DMS53 (cell line): ENCODE results near the gene MYOC.
"Not testable (repeated sequence)": the region's sequence is repeated elsewhere in the genome, so short reads cannot be mapped to it uniquely, and the experiment has no call there.

Source experiments
- DNase-seq: peaks from one replicate; lab custom pipeline; 2025; lab: John Stamatoyannopoulos, UW

MYOC gene

DNA sequence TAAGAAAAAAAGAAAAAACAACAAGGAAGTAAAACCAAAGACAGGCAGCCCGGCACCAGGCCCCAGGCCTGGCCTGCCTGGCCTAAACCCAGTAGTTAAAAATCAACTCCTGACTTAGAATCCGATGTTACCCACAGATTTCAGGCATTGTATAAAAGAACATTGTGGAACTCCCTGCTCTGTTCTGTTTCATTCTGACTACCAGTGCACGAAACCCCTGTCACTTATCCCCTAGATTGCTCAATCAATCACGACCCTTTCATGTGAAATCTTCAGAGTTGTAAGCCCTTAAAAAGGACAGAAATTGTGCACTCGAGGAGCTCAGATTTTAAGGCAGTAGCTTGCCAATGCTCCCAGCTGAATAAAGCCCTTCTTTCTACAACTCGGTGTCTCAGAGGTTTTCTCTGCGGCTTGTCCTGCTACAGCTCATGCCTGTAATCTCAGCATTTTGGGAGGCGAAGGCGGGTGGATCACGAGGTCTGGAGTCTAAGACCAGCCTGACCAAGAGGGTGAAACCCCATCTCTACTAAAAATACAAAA lies 46.0 kb downstream of the MYOC start:
- DNase-seq, result no peak

DNA sequence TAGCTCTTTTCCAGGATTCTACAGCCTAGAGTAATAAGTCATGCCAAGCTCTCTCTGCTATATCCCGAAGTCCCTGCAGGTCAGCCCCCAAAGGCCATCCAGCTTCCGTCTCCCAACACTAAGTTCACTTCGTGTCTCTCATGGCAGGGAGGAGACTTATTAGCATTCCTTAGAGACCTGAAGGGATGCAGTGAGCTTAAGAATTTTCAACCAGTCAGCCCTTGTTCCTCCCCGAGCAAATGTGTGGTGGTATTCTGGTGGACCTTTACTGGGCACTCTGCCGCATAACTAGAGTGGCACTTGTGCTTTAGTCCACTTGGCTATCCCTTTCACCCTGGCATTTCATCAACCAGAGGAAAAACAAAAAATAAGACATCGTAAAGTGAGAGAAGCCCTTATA lies 49.4 kb downstream of the MYOC start:
- DNase-seq, result not testable (repeated sequence)

- DNase-seq, result no peak
Measured at GRCh38 chr1:171600862-171601261, 51.6 kb downstream of the MYOC start.

DNA sequence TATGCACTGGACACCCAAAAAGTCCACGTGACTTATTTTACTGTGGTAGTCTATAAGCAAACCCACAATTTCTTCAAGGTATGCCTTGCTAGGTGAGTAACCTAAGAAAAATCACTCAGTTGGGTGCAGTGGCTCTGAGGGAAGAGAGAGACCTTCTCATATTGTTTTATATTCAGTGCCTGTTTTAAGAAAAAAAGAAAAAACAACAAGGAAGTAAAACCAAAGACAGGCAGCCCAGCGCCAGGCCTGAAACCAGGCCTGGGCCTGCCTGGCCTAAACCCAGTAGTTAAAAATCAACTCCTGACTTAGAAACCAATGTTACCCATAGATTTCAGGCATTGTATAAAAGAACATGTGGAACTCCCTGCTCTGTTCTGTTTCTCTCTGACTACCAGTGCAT lies 52.2 kb downstream of the MYOC start:
- not testable (repeated sequence) for DNase-seq

- no peak for DNase-seq
Measured at GRCh38 chr1:171597203-171597602, 55.3 kb downstream of the MYOC start.

GRCh38 chr1:171596705-171597104 lies 55.8 kb downstream of the MYOC start:
- DNase-seq, result no peak

DNA sequence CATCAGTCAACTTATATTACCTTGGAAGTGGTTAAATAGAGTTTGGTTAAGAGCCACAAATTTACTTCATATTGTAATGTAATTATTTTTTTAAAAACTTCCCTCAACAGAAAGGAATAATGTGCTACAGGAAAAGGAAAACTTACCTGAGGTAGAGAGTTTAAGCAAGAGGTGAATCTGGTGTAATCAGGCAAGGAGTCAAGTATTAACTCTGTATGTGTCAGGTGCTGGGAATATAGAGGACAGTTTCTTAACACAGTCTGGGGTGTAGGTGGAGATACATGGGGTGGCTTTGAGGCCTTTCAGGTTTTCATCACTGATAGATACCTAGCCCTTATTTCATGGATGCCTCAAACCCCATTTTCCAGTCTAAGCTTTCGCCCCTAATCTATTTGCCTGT lies 56.4 kb downstream of the MYOC start:
- DNase-seq, result no peak

GRCh38 chr1:171595324-171595723 lies 57.2 kb downstream of the MYOC start:
- DNase-seq, result no peak

GRCh38 chr1:171590022-171590421 lies 62.5 kb downstream of the MYOC start:
- DNase-seq, result no peak

- DNase-seq, result no peak
Measured at GRCh38 chr1:171588230-171588629, 64.3 kb downstream of the MYOC start.

- DNase-seq, result no peak
Measured at GRCh38 chr1:171585715-171586114, 66.8 kb downstream of the MYOC start.
